CD4-positive, alpha-beta T cell treated with Interleukin-17A for 1 hour (primary cell): ENCODE measurements around the gene ITIH4.
"Not testable (repeated sequence)": the region's sequence is repeated elsewhere in the genome, so short reads cannot be mapped to it uniquely, and the experiment has no call there.

ENCODE experiments used
- DNase-seq: peaks from one replicate; pipeline ENCODE4 v3.0.0-alpha.2; 2020

The ITIH4 gene

DNA sequence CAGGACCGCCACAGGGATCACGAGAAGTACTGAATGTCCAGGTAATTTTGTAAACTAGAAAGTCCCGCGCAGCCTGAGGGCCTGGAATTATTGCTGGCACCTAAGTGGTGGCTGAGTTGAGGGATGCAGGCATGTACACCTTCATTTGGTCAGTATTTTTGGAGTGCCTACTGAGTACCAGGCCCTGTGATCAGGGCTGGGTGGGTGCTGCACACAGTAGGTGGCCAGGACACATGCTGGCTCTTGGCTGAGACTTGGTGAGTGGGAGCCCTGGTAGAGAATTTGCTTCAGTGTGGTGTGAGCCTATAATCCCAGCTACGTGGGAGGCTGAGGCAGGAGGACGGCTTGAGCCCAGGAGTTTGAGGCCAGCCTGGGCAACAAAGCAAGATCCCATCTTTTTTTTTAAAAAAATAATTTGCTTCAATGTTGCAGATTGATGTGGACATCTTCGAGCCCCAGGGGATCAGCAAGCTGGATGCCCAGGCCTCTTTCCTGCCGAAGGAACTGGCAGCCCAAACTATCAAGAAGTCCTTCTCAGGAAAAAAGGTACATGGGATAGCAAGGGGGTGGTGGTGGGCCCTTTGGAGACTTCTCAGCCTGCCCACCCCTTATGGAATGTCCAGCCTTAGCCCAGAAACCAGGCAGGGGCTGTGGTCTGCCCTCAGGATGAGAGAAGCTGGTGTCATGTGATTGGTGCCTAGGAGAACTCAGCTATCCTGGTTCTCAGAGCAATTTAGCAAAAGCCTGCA is 50.5 kb downstream of the ITIH4 start:
- DNase-seq: no peak

DNA sequence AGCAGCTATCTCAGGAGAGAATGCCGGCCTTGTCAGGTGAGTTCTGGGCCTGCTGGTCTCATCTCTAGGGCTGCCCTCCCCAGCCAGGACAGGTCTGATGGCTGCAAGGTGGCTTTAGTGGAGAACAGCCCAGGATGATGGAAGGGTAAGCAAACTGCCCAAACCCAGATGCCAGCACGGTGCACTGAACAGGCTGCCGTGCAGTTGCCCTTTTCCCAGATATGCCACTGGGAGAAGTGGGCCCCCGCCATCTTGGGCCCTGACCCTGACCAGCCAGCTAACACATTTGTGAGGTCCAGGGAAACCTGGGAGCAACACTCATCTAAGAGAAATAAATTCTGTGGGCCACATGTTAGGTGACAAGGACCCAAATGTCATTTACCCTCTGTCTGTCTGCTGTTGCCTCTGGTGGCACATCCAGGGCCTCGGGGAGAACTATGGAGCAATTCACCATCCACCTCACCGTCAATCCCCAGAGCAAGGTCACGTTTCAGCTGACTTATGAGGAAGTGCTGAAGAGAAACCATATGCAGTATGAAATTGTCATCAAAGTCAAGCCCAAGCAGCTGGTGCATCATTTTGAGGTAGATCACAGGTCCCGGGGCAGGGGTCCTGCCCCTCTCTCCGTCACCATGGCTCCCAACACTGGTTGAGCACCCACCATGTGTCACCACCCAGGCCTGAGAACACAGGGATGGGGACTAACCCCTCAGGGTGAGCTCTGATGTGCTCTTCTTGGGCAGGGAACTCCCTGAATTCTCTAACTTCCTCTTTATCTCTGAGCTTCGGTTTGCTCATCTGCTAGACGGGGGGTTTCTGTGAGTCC is 51.2 kb downstream of the ITIH4 start:
- no peak for DNase-seq

DNA sequence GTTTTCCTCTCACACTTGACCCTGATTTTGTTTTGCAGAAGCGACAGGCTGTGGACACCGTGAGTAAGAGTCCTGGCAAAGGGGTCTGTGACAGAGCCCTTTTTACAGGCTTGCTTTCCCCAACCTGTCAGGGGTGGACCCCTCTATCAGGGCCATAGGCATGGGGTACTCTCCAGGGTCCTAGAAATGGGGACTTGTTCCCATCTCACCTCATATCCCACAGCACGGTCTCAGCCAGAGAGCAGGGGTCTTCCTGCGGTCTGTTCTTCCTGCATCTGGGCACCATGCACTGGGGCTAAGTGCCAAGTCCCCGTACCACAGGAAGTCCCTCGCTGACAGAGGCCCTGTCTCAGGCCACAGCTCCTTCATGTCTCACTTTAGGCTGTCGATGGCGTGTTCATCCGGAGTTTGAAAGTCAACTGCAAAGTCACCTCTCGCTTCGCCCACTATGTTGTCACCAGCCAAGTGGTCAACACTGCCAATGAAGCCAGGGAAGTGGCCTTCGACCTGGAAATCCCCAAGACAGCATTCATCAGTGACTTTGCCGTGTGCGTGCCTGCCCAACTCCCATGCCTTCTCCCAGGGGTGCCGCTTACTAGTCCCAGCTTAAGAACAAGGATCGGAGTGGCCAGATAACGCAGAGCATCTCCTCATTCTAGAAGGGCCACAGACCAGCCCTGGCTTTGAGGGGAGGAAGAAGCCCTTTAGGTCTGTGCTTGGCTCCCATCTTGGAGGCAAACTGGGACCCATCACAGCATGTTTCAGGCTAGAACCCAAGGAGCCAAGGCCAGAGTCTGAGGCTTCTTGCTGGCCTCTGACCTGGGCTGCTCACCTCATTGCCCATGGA is 52.3 kb downstream of the ITIH4 start:
- DNase-seq: no peak

DNA sequence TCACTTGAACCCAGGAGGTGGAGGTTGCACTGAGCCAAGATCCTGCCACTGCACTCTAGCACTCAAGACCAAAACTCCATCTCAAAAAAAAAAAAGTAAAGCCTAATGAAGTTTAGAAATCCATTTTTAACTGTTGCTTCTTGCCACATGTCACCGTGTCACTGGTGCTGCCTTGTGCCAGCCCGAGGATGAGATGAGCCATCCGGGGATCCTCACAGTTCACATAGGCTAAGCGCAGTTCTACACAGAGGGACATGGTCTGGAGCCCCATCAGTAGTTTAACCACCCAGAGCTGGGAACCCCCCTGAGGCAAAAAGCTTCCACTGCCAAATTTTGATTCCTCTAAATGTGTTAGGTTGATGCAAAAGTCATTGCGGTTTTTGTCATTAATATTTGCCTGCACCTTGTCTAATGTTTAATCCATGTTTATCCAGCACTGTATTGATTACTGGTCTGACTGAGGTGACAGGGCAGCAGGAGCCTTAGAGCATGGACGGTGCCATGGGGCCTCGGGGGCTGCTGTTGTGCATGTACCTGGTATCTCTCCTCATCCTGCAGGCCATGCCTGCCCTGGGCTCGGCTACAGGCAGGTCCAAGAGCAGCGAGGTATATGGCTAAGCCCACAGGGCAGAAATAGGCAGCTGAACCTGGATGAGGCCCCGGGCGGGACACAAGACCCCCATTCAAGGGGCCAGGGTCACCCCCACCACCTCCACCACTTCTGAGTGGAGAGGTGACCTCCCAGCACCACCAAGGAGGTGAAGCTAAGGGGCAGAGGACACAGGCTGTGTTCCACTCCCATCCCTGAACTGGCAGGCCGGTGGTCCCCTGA is 53.1 kb downstream of the ITIH4 start, which contains the start of gene ITIH1:
ITIH1 (plus strand) TSS at position 473 of the 832 bp plus-strand sequence; CDS start at position 490, 17 bp downstream.
- no peak for DNase-seq

DNA sequence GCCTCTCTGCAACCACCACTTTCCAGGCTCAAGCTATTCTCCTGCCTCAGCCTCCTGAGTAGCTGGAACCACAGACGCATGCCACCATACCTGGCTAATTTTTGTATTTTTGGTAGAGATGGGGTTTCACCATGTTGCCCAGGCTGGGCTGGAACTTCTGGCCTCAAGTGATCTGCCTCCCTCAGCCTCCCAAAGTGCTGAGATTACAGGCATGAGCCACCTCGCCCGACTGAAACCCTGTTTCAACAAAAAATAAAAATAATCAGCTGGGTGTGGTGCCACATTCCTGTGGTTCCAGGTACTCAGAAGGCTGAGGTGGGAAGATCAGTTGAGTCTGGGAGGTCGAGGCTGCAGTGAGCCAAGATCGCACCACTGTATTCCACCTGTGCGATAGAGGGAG is 54.0 kb downstream of the ITIH4 start:
- DNase-seq: not testable (repeated sequence)

DNA sequence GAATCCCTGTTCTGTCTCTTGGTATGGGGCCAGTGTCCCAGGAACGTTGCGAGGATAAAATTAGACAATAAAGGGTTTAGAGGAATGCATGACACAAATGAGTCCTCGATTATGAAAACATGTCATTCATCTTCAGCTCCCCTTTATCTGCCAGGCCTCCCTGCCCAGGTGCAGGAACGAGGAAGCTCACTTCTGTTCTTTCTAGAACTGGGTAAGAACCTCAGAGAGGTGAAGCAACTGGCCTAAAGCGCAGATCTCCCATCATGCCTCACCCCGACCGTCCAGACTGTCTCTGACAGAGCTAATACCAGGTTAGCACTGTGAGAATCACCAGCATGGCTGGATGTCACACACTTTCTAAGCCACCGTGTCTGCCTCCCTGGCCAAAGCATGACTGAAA is 54.6 kb downstream of the ITIH4 start:
- DNase-seq: no peak

DNA sequence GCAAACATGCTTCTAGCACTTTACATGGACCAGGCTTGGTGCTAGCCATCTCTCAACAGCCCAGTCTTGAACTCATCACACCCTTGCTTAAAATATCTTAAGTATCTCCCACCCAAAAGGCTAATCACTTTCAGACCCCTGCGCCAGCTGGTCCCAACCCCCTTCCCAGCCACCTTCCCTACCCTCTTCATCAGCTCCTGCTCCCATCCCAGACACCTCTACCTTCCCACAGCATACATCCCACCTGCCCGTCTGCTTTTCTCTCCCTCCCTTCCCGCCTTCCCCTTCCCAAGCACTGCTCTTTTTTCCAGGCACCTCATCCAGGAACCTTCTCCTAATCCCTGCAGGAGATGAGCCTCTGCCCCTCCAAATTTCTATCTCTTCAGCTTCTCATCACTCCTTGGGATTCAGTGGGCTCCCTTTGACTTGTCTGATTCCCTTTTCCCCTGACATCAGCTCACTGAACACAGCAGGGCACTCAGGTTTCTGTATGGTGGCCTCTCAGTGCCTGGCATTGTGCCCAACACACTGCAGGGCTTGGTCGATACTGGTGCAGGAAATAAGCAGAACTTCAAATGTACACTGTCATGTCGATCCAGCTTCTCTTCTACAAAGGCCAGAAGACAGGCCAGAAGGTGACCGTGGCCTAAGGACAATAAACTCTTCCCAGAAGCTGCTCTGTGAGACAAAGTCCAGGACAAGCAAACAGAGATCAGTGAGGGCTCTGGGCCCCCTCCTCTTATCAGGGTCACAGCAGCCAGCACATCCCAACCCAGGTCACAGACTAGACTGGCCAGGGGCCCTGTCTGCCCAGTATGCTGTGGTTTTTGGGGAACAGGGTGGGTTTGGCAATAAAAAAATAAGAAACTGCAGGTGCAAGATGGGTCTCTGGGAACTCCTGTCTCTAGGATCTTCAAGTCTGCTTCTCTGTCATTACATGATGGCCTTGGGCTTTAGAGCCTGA is 55.3 kb downstream of the ITIH4 start:
- no peak for DNase-seq

DNA sequence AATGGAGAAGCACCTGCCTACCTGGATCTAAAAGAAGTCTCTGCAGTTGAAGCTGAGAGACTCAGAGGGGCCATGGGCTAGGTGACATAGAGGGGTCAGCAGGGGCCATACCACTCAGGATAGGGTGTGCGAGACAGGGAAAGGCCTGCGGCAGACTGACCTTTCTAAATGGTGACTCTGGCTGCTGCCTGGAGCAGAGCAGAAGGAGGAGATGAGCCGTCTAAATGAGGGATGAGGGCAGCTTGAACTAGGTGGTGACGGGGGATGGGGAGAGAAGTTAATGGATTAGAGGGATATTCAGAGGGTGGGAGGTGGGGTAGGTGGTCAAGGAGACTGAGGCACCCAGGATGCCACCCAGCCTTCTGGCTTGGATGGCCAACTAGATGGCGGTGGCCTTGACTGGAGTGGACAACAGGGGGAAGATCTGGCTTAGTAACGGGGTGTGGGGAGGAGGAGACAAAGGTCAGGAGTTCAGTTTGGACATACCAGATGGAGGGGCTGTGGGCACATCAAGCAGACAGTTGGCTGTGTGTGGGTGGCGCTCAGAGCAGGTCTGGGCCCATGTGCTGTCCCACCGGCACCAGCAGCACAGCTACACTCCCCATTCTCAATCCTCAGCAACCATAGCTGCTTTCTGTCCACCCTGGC is 56.3 kb downstream of the ITIH4 start:
- no peak for DNase-seq

DNA sequence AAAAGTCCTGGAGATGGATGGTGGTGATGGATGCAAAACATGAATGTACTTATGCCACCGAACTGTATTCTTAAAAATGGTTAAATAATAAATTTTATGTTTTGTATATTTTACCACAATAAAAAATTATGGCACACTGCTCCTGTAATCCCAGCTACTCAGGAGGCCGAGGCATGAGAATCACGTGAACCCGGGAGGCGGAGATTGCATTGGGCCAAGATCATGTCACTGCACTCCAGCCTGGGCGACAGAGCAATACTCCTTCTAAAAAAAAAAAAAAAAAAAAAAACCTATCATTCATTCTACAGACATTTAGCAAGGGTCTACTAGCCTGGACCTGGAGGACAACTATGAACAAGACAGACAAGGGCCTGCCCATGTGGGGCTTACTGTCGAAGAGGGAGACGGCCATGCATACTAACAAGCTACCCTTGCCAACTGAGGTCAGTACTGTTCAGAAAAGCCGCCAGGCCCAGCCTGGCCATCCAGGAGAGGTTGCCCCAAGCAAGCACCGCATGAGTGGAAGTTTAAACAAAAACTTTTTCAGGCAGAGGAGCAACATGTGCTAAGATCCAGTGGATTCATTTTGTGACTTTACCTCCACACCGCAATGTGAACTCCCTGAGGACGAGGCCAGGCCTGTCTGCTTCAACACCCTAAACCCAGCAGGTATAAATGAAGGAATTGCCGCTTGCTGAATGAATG is 57.0 kb downstream of the ITIH4 start:
- no peak for DNase-seq

DNA sequence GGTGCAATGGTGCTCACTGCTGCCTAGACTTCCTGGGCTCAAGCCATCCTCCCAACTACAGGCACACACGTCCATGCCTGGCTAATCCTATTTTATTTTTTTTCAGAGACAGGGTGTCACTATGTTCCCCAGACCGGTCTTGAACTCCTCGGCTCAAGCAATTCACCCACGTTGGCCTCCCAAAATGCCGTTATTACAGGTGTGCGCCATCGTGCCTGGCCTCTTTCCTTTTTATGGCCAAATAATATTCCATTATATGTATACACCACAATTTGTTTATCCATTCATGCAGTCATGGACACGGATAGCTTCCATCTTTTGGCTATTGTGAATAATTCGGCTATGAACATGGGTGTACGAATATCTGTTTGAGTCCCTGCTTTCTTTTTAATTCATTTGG is 58.8 kb downstream of the ITIH4 start:
- no peak for DNase-seq

DNA sequence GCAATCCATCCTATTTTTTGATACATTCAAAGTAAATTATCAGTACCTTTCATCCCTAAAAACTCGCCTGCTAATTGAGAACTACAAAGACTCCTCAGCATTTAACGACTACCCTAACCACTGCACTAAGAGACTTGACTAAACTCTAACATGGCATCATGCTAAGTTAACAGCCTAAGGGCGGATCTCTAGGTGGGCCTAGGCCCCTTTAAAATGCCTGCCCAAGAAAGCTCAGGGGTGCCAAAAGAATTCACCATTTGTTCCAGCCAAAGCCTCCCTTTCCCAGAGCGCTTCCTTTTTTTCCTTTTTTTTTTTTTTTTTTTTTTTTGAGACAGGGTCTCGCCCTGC is 59.2 kb downstream of the ITIH4 start:
- no peak for DNase-seq

DNA sequence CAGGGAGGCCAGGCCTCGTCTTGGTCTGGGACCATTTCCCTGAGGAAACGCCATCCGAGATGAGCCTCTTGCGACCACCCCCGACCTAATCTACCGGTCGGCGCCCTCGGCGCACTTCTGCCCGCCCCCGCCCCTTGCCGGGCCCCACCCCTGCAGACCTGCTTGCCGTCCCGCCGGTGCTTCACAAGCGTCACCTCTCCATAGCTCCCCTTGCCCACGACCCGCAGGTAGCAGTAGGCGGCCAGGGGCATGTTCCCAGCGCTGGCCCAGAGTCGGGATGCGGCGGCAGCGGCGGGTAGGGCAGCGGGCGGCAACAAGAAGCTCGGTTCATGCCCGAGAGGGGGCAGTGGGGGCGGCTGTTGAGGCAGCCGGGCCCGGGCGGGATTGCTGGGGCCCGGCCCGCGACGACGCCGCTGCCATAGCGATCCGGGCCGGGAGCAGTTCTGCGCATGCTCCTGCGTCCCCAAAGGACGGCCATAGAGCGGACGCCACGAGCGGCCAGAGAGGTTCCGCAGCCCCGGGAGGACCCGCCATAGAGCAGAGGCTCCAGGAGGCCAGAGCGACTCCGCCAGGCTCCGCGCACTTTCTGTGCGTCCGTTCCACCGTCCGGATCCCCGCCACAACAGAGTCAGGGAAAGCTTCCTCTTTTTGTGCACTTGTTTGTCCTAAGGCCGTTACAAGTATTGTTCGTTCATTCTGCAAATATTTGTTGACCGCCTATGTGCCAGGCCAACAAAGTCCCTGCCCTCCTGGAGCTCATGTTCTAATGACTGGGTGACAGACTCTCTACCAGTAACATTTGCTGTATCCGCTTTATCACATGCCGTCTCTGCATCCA is 59.8 kb downstream of the ITIH4 start, which contains the start of gene NEK4:
NEK4 (minus strand) TSS at position 445 of the 838 bp plus-strand sequence; CDS start at position 251, 194 bp downstream.
- DNase-seq: peak; percentile 88

DNA sequence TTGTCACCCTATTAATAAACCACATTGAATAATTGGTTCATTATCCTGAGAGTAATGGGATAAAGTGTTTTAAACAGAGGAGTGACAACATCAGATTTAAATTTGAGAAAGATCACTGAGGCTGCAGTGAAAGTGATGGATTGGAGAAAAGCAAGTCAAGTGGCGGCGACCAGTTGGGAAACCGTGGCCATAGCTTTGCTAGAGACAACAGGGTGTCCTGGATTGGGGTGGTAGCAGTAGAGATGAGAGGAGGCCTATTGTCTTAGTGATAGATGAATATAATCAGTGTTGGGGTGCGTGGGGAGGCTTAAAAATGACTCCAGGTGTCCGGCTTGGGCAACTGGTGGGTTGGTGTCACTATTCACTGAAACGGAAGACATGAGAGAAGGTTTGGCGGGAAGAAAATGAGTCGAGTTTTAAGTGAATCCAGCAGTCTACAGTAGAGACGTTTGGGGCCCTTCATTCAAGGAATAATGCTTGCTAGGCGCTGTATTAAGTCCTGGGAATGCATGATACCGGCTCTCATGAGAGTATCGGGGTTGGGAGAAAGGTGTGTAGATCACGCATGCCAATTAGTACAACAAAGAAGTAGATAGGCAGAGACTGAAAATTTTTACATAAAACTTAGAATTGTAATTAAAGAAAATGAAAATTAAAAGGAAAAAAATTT is 60.6 kb downstream of the ITIH4 start:
- no peak for DNase-seq

DNA sequence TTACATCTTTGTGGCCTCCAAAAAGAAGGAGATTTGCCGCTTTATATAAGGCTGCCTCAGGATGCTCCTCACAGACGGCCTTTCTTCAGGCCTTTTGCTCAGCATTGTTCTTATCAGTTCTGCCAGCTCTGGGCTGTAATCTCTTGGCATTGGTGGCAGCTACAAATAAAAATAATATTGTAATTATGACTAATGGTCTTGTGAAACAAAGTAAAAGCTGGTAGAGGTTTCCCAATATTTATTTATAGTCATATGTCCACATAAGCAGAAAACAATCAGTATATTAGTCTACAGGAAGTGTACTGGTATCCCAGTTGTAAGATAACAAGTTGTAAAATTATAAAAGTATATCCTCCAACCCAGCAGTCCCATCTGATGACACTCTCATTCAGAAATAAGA is 67.0 kb downstream of the ITIH4 start:
- DNase-seq: no peak
